ENCODE data around the gene TPGS2. TPM values are rescaled to one million over a fixed set of nuclear protein-coding genes. Genes with fewer than 3 reads are reported as not detected.

TPGS2 gene
- total RNA-seq, 1 donor from 2014 or later = 77.1 TPM

DNA sequence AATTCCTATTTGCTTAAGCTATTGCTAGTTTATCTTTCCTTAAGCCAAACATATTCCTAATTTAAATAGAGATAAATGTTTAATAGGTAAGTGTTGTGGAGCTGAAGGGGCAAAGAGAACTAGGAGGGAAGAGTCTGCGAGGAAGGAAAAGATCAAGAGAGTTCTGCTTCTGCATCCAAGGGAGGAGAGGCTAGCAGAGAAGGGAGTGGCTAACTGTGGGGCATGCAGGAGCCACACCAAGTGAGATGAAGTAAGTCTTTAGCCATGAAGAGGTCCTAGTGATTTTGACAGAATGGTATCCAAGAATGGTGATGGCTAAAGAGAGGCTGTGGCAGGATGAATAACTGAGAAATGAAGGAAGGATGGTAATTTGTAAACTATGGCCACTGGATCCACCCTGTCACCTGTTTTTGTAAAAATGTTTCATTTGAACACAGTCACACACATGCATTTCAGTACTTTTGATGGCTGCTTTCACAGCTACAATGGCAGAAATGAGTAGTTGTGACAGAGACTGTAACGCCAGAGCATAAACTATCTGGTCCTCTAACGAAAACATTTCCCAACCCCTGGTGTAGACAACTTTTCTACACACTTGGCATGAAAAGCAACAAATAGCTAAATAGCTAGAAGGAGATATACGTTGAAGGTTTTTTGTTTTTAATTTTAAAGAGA, 15.6 kb downstream of the TPGS2 start:
- peaks cover 5% of the 10 kb centered on the region for H3K36me3 ChIP-seq (ENCODE audit: control insufficient read depth, insufficient read depth, low read length)
- no peaks in the 10 kb centered on the region for H3K27me3 ChIP-seq (ENCODE audit: control insufficient read depth, insufficient read depth, low read length)
- FAIRE-seq (no peak), DNase-seq (ENCODE audit: low read depth) (no peak)
- H3K4me3 ChIP-seq (ENCODE audit: low read depth, low read length) = no peak overlapping the region
- TF ChIP-seq, protein P1, sequence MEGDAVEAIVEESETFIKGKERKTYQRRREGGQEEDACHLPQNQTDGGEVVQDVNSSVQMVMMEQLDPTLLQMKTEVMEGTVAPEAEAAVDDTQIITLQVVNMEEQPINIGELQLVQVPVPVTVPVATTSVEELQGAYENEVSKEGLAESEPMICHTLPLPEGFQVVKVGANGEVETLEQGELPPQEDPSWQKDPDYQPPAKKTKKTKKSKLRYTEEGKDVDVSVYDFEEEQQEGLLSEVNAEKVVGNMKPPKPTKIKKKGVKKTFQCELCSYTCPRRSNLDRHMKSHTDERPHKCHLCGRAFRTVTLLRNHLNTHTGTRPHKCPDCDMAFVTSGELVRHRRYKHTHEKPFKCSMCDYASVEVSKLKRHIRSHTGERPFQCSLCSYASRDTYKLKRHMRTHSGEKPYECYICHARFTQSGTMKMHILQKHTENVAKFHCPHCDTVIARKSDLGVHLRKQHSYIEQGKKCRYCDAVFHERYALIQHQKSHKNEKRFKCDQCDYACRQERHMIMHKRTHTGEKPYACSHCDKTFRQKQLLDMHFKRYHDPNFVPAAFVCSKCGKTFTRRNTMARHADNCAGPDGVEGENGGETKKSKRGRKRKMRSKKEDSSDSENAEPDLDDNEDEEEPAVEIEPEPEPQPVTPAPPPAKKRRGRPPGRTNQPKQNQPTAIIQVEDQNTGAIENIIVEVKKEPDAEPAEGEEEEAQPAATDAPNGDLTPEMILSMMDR (IDR thresholded peaks at IDR 0.05; ENCODE audit: insufficient read depth, low read length, severe bottlenecking) = no peak

DNA sequence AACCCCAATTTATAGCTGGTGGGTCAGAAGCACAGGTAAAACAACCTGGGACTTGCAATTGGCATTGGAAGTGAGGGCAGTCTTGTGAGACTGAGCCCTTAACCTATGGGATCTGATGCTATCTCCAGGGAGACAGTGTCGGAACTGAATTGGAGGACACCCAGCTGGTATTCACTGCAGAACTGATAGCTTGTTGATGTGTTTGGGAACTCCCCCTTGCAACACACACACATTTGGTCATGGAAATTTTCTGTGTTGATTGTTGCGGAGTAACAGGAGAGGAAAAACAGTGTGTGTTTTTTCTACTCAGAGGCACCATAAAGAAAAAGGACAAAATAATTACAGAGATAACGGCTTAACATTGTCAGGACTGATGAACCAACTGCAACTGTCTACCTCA, 16.1 kb downstream of the TPGS2 start:
- TF ChIP-seq, protein P1 (IDR thresholded peaks at IDR 0.05; ENCODE audit: insufficient read depth, low read length, severe bottlenecking) = no peak
- FAIRE-seq (no peak), DNase-seq (ENCODE audit: low read depth) (no peak)
- H3K27me3 ChIP-seq (ENCODE audit: control insufficient read depth, insufficient read depth, low read length) = no peaks in the 10 kb centered on the region
- H3K36me3 ChIP-seq (ENCODE audit: control insufficient read depth, insufficient read depth, low read length) = peaks cover 8% of the 10 kb centered on the region
- no peak overlapping the region for H3K4me3 ChIP-seq (ENCODE audit: low read depth, low read length)

DNA sequence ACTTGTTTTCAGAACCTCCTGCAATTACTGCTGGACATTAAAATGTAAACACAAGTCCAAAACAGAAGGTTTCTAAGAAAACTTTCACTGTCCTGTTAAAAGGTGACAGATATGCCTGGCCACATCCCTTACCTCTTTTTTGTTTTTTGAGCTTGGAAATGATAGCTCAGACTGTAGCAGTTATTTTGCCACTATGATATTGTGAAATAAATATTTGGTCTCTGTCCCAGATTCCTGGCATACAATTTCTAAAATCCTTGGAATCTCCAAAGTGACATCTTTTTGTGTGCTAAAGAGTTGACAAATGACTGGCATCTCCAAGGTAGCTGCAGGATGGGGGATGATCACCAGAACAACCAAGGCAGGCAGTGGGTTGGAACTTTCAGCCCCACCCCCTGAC, 16.8 kb downstream of the TPGS2 start:
- DNase-seq (ENCODE audit: low read depth) (no peak), FAIRE-seq (no peak)
- TF ChIP-seq, protein P1 (IDR thresholded peaks at IDR 0.05; ENCODE audit: insufficient read depth, low read length, severe bottlenecking) = no peak
- Histone ChIP-seq H3K27me3 (ENCODE audit: control insufficient read depth, insufficient read depth, low read length) (no peaks in the 10 kb centered on the region), H3K4me3 (ENCODE audit: low read depth, low read length) (no peak overlapping the region), H3K36me3 (ENCODE audit: control insufficient read depth, insufficient read depth, low read length) (peaks cover 10% of the 10 kb centered on the region)

- Histone ChIP-seq H3K4me3 (ENCODE audit: low read depth, low read length) (no peak overlapping the region), H3K36me3 (ENCODE audit: control insufficient read depth, insufficient read depth, low read length) (peaks cover 12% of the 10 kb centered on the region), H3K27me3 (ENCODE audit: control insufficient read depth, insufficient read depth, low read length) (no peaks in the 10 kb centered on the region)
- no peak for FAIRE-seq
- DNase-seq (ENCODE audit: low read depth) = no peak
- TF ChIP-seq, protein P1 (IDR thresholded peaks at IDR 0.05; ENCODE audit: insufficient read depth, low read length, severe bottlenecking) = no peak
Observed at GRCh38 chr18:36811430-36811829, 17.4 kb downstream of the TPGS2 start.

GRCh38 chr18:36809590-36810381, 19.0 kb downstream of the TPGS2 start:
- Histone ChIP-seq H3K4me3 (ENCODE audit: low read depth, low read length) (no peak overlapping the region), H3K36me3 (ENCODE audit: control insufficient read depth, insufficient read depth, low read length) (peaks cover 15% of the 10 kb centered on the region), H3K27me3 (ENCODE audit: control insufficient read depth, insufficient read depth, low read length) (no peaks in the 10 kb centered on the region)
- TF ChIP-seq, protein P1 (IDR thresholded peaks at IDR 0.05; ENCODE audit: insufficient read depth, low read length, severe bottlenecking) = peak; percentile 69
- DNase-seq (ENCODE audit: low read depth) (peak; percentile 64), FAIRE-seq (no peak)
